GM23338 (cell line): Measurements from ENCODE around the gene DERA. TPM values are rescaled to one million over a fixed set of nuclear protein-coding genes. Genes with fewer than 3 reads are reported as not detected.
"Not testable (repeated sequence)": the region's sequence is repeated elsewhere in the genome, so short reads cannot be mapped to it uniquely, and the experiment has no call there.

Source experiments
- ATAC-seq: fragments of 200-7000 bp; cut with Tn5 transposase; 3 replicates; pipeline ENCODE4 v1.9.1; 2020
- DNase-seq: peaks from one replicate; pipeline ENCODE4 v3.0.0-alpha.2; 2015; ENCODE audit warnings: low spot score
- H2AFZ ChIP-seq: fragments of 200-600 bp; sonication (generic); 2 replicates; pipeline ENCODE4 v1.8.0; 2016; ENCODE audit warnings: antibody characterized with exemption, mild to moderate bottlenecking, moderate library complexity
- H3F3A ChIP-seq: fragments of 200-600 bp; sonication (generic); replicated peaks from 2 replicates; pipeline ENCODE4 v1.8.0; 2017; ENCODE audit warnings: antibody characterized with exemption, mixed run types, low read depth
- H3K27ac ChIP-seq: fragments of 200-600 bp; sonication (generic); 2 replicates; pipeline ENCODE4 v1.6.1; 2016; ENCODE audit warnings: low read depth
- H3K27me3 ChIP-seq: fragments of 200-600 bp; sonication (generic); 2 replicates; pipeline ENCODE4 v1.8.0; 2016; ENCODE audit warnings: mild to moderate bottlenecking, mixed run types, moderate library complexity; ENCODE audit not compliant: insufficient read depth
- H3K36me3 ChIP-seq: fragments of 200-600 bp; sonication (generic); 2 replicates; pipeline ENCODE4 v1.8.0; 2016; ENCODE audit warnings: mild to moderate bottlenecking; ENCODE audit not compliant: insufficient read depth
- H3K4me1 ChIP-seq: fragments of 200-600 bp; sonication (generic); 2 replicates; pipeline ENCODE4 v1.8.0; 2016; ENCODE audit warnings: mild to moderate bottlenecking, moderate library complexity; ENCODE audit not compliant: insufficient read depth
- H3K4me2 ChIP-seq: fragments of 200-600 bp; sonication (generic); 2 replicates; pipeline ENCODE4 v1.7.1; 2017; ENCODE audit warnings: mixed run types
- H3K4me3 ChIP-seq: fragments of 200-600 bp; sonication (generic); 2 replicates; pipeline ENCODE4 v1.6.1; 2016; ENCODE audit warnings: mixed run types
- H3K79me2 ChIP-seq: fragments of 200-600 bp; sonication (generic); replicated peaks from 2 replicates; pipeline ENCODE4 v1.8.0; 2017; ENCODE audit warnings: mild to moderate bottlenecking; ENCODE audit not compliant: insufficient read depth
- H3K9me2 ChIP-seq: fragments of 200-600 bp; sonication (generic); 2 replicates; pipeline ENCODE4 v1.8.0; 2017; ENCODE audit not compliant: insufficient read depth
- H4K20me1 ChIP-seq: fragments of 200-600 bp; sonication (generic); replicated peaks from 2 replicates; pipeline ENCODE4 v1.8.0; 2017; ENCODE audit warnings: mild to moderate bottlenecking; ENCODE audit not compliant: insufficient read depth
- H3K27ac Mint-ChIP-seq: 2 replicates; pipeline ENCODE4 v1.8.0; 2020; ENCODE audit warnings: inconsistent platforms, mild to moderate bottlenecking, moderate library complexity, mixed read lengths
- H3K27me3 Mint-ChIP-seq: 3 replicates; pipeline ENCODE4 v1.8.0; 2022; ENCODE audit warnings: low read depth, mild to moderate bottlenecking, moderate library complexity, mixed read lengths, inconsistent platforms; ENCODE audit not compliant: insufficient read depth, poor library complexity
- H3K36me3 Mint-ChIP-seq: 3 replicates; pipeline ENCODE4 v1.8.0; 2021; ENCODE audit warnings: low read depth, mild to moderate bottlenecking, inconsistent platforms, moderate library complexity, mixed read lengths
- H3K4me1 Mint-ChIP-seq: 3 replicates; pipeline ENCODE4 v1.8.0; 2020; ENCODE audit warnings: mild to moderate bottlenecking, inconsistent platforms, mixed read lengths
- H3K4me3 Mint-ChIP-seq: 3 replicates; pipeline ENCODE4 v1.8.0; 2021; ENCODE audit warnings: moderate library complexity, mild to moderate bottlenecking, inconsistent platforms, mixed read lengths
- H3K9me3 Mint-ChIP-seq: 3 replicates; pipeline ENCODE4 v1.8.0; 2020; ENCODE audit warnings: moderate library complexity, mild to moderate bottlenecking, inconsistent platforms, mixed read lengths
- CREB1 ChIP-seq: fragments of 250-450 bp; sonication (Bioruptor Pico); IDR thresholded peaks from 2 replicates; pipeline ENCODE4 v1.5.0; 2020; ENCODE audit warnings: low read depth, mild to moderate bottlenecking, moderate library complexity
- CTCF ChIP-seq, 2 experiments: fragments of 200-600 bp in 1 of 2; sonication (generic) in 1 of 2; conservative IDR thresholded peaks; 2 replicates each; pipeline versions ENCODE4 v1.5.1 to v1.6.1; 2016 to 2017; ENCODE audit warnings: antibody characterized with exemption in 2 of 2, low read depth in 2 of 2, mild to moderate bottlenecking in 2 of 2, moderate library complexity in 1 of 2
- EZH2phosphoT487 ChIP-seq: fragments of 200-600 bp; sonication (generic); IDR thresholded peaks from one replicate; pipeline ENCODE4 v1.8.1; 2018; ENCODE audit warnings: antibody characterized with exemption; ENCODE audit not compliant: unreplicated experiment
- JUNB ChIP-seq: IDR thresholded peaks from one replicate; pipeline ENCODE4 v1.6.1; 2016; ENCODE audit warnings: antibody characterized with exemption; ENCODE audit not compliant: unreplicated experiment
- POLR2AphosphoS5 ChIP-seq: IDR thresholded peaks from 2 replicates; pipeline ENCODE4 v1.6.1; 2016; ENCODE audit warnings: antibody characterized with exemption, low read depth
- STAT1 ChIP-seq: IDR thresholded peaks from one replicate; pipeline ENCODE4 v1.6.1; 2016; ENCODE audit warnings: antibody characterized with exemption; ENCODE audit not compliant: unreplicated experiment
- ZNF331 ChIP-seq: fragments of 250-450 bp; sonication (Bioruptor Pico); IDR thresholded peaks from 2 replicates; pipeline ENCODE4 v1.5.0; 2020; ENCODE audit warnings: low read depth, mild to moderate bottlenecking, moderate library complexity
- polyA plus RNA-seq: library from polyadenylated mRNA; unstranded; fragments of >200 nt; fragmentation: Nextera tagmentation; extraction: Ambion mirVana; gene quantifications from 2 replicates; pipeline ENCODE4 v1.2.1, GENCODE V29; 2016
- total RNA-seq: library from RNA; depleted of rRNA; stranded (reverse); fragments of >200 nt; shearing (Covaris generic); gene quantifications from 2 replicates; pipeline ENCODE4 v1.2.3, GENCODE V29; 2014

DERA gene
- total and polyA plus RNA-seq, 2 experiments from 2014 or later: 20.4 to 27.3 TPM

GRCh38 chr12:15939111-15939510 lies 28.0 kb downstream of the DERA start:
- H3K4me1 Mint-ChIP-seq: peaks cover 13% of the 10 kb centered on the region
- no peaks in the 10 kb centered on the region; the same call in 2 of the 3 replicates for H3K9me3 Mint-ChIP-seq
- no peak overlapping the region for H3K27ac ChIP-seq
- no peaks in the 10 kb centered on the region for H3F3A ChIP-seq
- no peak for TF ChIP-seq POLR2AphosphoS5
- peak; percentile 91 for TF ChIP-seq ZNF331 (CRISPR knock-in tag)
- H3K27ac Mint-ChIP-seq: no peak overlapping the region
- no peak overlapping the region for H3K4me3 Mint-ChIP-seq
- H3K27me3 Mint-ChIP-seq: peaks cover 1% of the 10 kb centered on the region
- H3K9me2 ChIP-seq: no peaks in the 10 kb centered on the region
- ATAC-seq (no peak), DNase-seq (no peak)
- no peaks in the 10 kb centered on the region for H4K20me1 ChIP-seq
- no peak overlapping the region for H3K4me2 ChIP-seq
- H3K4me1 ChIP-seq: peaks cover 13% of the 10 kb centered on the region; the same call in 1 of the 2 replicates
- H3K36me3 Mint-ChIP-seq: peaks cover 4% of the 10 kb centered on the region; the same call in 2 of the 3 replicates
- no peak overlapping the region for H2AFZ ChIP-seq
- H3K36me3 ChIP-seq: no peaks in the 10 kb centered on the region
- no peak overlapping the region for H3K4me3 ChIP-seq
- H3K79me2 ChIP-seq: no peaks in the 10 kb centered on the region
- no peaks in the 10 kb centered on the region for H3K27me3 ChIP-seq

GRCh38 chr12:15942475-15942874 lies 31.3 kb downstream of the DERA start:
- H3K9me3 Mint-ChIP-seq: peaks cover 12% of the 10 kb centered on the region; the same call in 1 of the 3 replicates

GRCh38 chr12:15943519-15943918 lies 32.4 kb downstream of the DERA start:
- H3K36me3 Mint-ChIP-seq: peaks cover 13% of the 10 kb centered on the region
- H3F3A ChIP-seq, DNase-seq, H3K4me2 ChIP-seq, H3K27ac ChIP-seq, H3K4me3 Mint-ChIP-seq, H4K20me1 ChIP-seq, H3K4me3 ChIP-seq, H3K27me3 ChIP-seq, H3K9me2 ChIP-seq, ATAC-seq, H2AFZ ChIP-seq, H3K27ac Mint-ChIP-seq, H3K36me3 ChIP-seq, H3K27me3 Mint-ChIP-seq, H3K79me2 ChIP-seq: not testable (repeated sequence)
- H3K4me1 ChIP-seq: peaks cover 13% of the 10 kb centered on the region; the same call in 1 of the 2 replicates
- peaks cover 19% of the 10 kb centered on the region for H3K9me3 Mint-ChIP-seq
- peaks cover 13% of the 10 kb centered on the region for H3K4me1 Mint-ChIP-seq

More at GRCh38 chr12:15942475-15942874, 31.3 kb downstream of the DERA start:
- Mint-ChIP-seq H3K4me3 (no peak overlapping the region), H3K27me3 (peaks cover 2% of the 10 kb centered on the region), H3K27ac (no peak overlapping the region), H3K36me3 (peaks cover 7% of the 10 kb centered on the region), H3K4me1 (peaks cover 13% of the 10 kb centered on the region)
- TF ChIP-seq JUNB (no peak), EZH2phosphoT487 (no peak), CTCF (conservative IDR thresholded peaks at IDR 0.05; ENCODE audit: low read depth in 2 of 2) (no peak), CREB1 (CRISPR knock-in tag) (no peak), POLR2AphosphoS5 (no peak), STAT1 (no peak)
- DNase-seq (no peak), ATAC-seq (no peak)
- Histone ChIP-seq H3K9me2 (no peaks in the 10 kb centered on the region), H3K27me3 (no peaks in the 10 kb centered on the region), H3K79me2 (peaks cover 3% of the 10 kb centered on the region; the same call in 1 of the 2 replicates), H2AFZ (no peak overlapping the region), H4K20me1 (no peaks in the 10 kb centered on the region), H3K36me3 (no peaks in the 10 kb centered on the region), H3K27ac (no peak overlapping the region), H3K4me1 (peaks cover 13% of the 10 kb centered on the region; the same call in 1 of the 2 replicates), H3K4me2 (peak overlapping the region; percentile 25; the same call in 1 of the 2 replicates), H3F3A (no peaks in the 10 kb centered on the region), H3K4me3 (no peak overlapping the region)

GRCh38 chr12:15948461-15948860 lies 37.3 kb downstream of the DERA start:
- not testable (repeated sequence) for H3K4me1 ChIP-seq, H3K27me3 Mint-ChIP-seq, H3F3A ChIP-seq, H3K4me2 ChIP-seq, H2AFZ ChIP-seq, H3K9me2 ChIP-seq, H3K27ac ChIP-seq, H3K4me3 Mint-ChIP-seq, H3K27me3 ChIP-seq, ATAC-seq, H4K20me1 ChIP-seq, H3K27ac Mint-ChIP-seq, H3K4me3 ChIP-seq, H3K4me1 Mint-ChIP-seq, DNase-seq, H3K36me3 ChIP-seq, H3K79me2 ChIP-seq
- Mint-ChIP-seq H3K9me3 (peaks cover 41% of the 10 kb centered on the region), H3K36me3 (peaks cover 27% of the 10 kb centered on the region)
